Activated T-helper 17 cell treated with anti-CD3 and anti-CD28 coated beads, Interleukin-2, amount 50 U/mL, for 72 hours (primary cell): Measurements from ENCODE around the gene FOXC1. TPM values are rescaled to one million over a fixed set of nuclear protein-coding genes. Genes with fewer than 3 reads are reported as not detected.

Source experiments
- total RNA-seq, 2 donors: library from RNA; stranded (reverse); gene quantifications; one replicate each; pipeline ENCODE4 v1.2.3, GENCODE V29; 2022

The FOXC1 gene
- total RNA-seq, 2 donors from 2014 or later: not detected

Other genes with a start within 250 kb of the FOXC1 start
- gene FOXF2, start 220.3 kb upstream of the FOXC1 start, total RNA-seq: not detected